H1 (cell line): ENCODE data around the gene DCDC1. TPM values are rescaled to one million over a fixed set of nuclear protein-coding genes. Genes with fewer than 3 reads are reported as not detected.

Experiments
- CTCF ChIA-PET: fragments of 300-600 bp; sonication (Branson Sonifier 250); formaldehyde crosslinking; loops from one replicate; lab custom pipeline; 2021; ENCODE audit not compliant: partially characterized antibody; lab: Charles Lee
- POLR2A ChIA-PET: fragments of 300-600 bp; sonication (Branson Sonifier 250); formaldehyde crosslinking; loops from one replicate; lab custom pipeline; 2021; ENCODE audit warnings: inconsistent platforms; ENCODE audit not compliant: partially characterized antibody; lab: Charles Lee
- DNase-seq, 2 experiments: peaks; one replicate each; pipeline versions ENCODE4 v3.0.0 to v3.0.0-alpha.2; 2010 to 2022; ENCODE audit warnings: low spot score in 2 of 2, low read depth in 1 of 2, mixed read lengths in 1 of 2
- FAIRE-seq: peaks from 2 replicates; lab custom pipeline; 2011; peaks lifted over from hg19 to GRCh38; lab: Jason Lieb, UNC
- H2AFZ ChIP-seq: 2 replicates; pipeline ENCODE4 v1.8.1; 2012; ENCODE audit warnings: low read length, inconsistent platforms
- H2AK5ac ChIP-seq: 2 replicates; pipeline ENCODE4 v1.6.1; 2013; ENCODE audit warnings: low read depth, low read length
- H2BK120ac ChIP-seq: replicated peaks from 2 replicates; pipeline ENCODE3; 2013; ENCODE audit warnings: low read depth, low read length, inconsistent platforms
- H2BK12ac ChIP-seq: 2 replicates; pipeline ENCODE4 v1.6.1; 2013; ENCODE audit warnings: low read depth, low read length
- H2BK15ac ChIP-seq: 2 replicates; pipeline ENCODE4 v1.6.1; 2013; ENCODE audit warnings: low read length
- H2BK20ac ChIP-seq: 2 replicates; pipeline ENCODE4 v1.6.1; 2013; ENCODE audit warnings: low read length
- H2BK5ac ChIP-seq: 2 replicates; pipeline ENCODE4 v1.6.1; 2013; ENCODE audit warnings: low read depth, low read length
- H3K14ac ChIP-seq: 2 replicates; pipeline ENCODE4 v1.6.1; 2013; ENCODE audit warnings: inconsistent platforms; ENCODE audit not compliant: insufficient read length
- H3K18ac ChIP-seq: 2 replicates; pipeline ENCODE4 v1.6.1; 2013; ENCODE audit warnings: low read length; ENCODE audit errors: extremely low read depth
- H3K23ac ChIP-seq: 2 replicates; pipeline ENCODE4 v1.6.1; 2013; ENCODE audit warnings: inconsistent platforms; ENCODE audit not compliant: insufficient read length
- H3K23me2 ChIP-seq: 2 replicates; pipeline ENCODE4 v1.6.1; 2013; ENCODE audit warnings: low read depth, low read length
- H3K27ac ChIP-seq: 2 replicates; pipeline ENCODE4 v1.6.1; 2011; ENCODE audit warnings: low read depth, low read length, inconsistent platforms
- H3K27me3 ChIP-seq, 4 experiments: replicated peaks in 1 of 4; 1 replicate in 1 of 4; 2 replicates in 3 of 4; pipeline versions ENCODE4 v1.6.1 to v1.8.1; 2011 to 2013; ENCODE audit warnings: low read length in 3 of 4, mild to moderate bottlenecking in 3 of 4, inconsistent platforms in 2 of 4, mixed read lengths in 2 of 4, moderate library complexity in 1 of 4; ENCODE audit not compliant: control insufficient read depth in 3 of 4, insufficient read depth in 3 of 4; ENCODE audit errors: extremely low read depth in 1 of 4
- H3K36me3 ChIP-seq, 4 experiments: 2 replicates each; pipeline versions ENCODE4 v1.6.1 to v1.8.1; 2011 to 2013; ENCODE audit warnings: mild to moderate bottlenecking in 4 of 4, low read length in 3 of 4, moderate library complexity in 2 of 4, control low read depth in 1 of 4, inconsistent platforms in 1 of 4; ENCODE audit not compliant: insufficient read depth in 4 of 4, control insufficient read depth in 2 of 4
- H3K4ac ChIP-seq: replicated peaks from 2 replicates; pipeline ENCODE3; 2013; ENCODE audit warnings: low read length, low read depth, mixed read lengths, inconsistent platforms; ENCODE audit not compliant: insufficient read length
- H3K4me1 ChIP-seq, 4 experiments: replicated peaks in 1 of 4; 1 replicate in 1 of 4; 2 replicates in 3 of 4; pipeline versions ENCODE4 v1.6.1 to v1.8.1; 2011 to 2013; ENCODE audit warnings: low read length in 3 of 4, inconsistent platforms in 2 of 4, mixed read lengths in 1 of 4; ENCODE audit not compliant: insufficient read depth in 4 of 4, control insufficient read depth in 3 of 4
- H3K4me2 ChIP-seq, 2 experiments: 2 replicates each; pipeline versions ENCODE4 v1.6.1 to v1.8.1; 2011 to 2013; ENCODE audit warnings: low read depth in 2 of 2, low read length in 2 of 2, control low read depth in 1 of 2, inconsistent platforms in 1 of 2, mild to moderate bottlenecking in 1 of 2; ENCODE audit not compliant: insufficient read depth in 1 of 2
- H3K4me3 ChIP-seq, 4 experiments: fragments of 200-600, 300-600 bp in 1 of 4; sonication (generic), shearing (Covaris generic), sonication (Bioruptor Twin) in 1 of 4; 2 replicates each; pipeline versions ENCODE4 v1.5.1 to v1.8.1; 2011 to 2016; ENCODE audit warnings: low read length in 4 of 4, low read depth in 3 of 4, control low read depth in 2 of 4, inconsistent platforms in 2 of 4, mild to moderate bottlenecking in 2 of 4, mixed read lengths in 1 of 4, moderate library complexity in 1 of 4; ENCODE audit not compliant: insufficient read depth in 2 of 4; ENCODE audit errors: extremely low read depth in 1 of 4
- H3K56ac ChIP-seq: replicated peaks from 2 replicates; pipeline ENCODE3; 2013; ENCODE audit warnings: low read depth, mild to moderate bottlenecking, mixed read lengths, low read length, inconsistent platforms; ENCODE audit not compliant: insufficient read length
- H3K79me1 ChIP-seq: 2 replicates; pipeline ENCODE4 v1.6.1; 2013; ENCODE audit warnings: low read depth, low read length, control low read depth
- H3K79me2 ChIP-seq, 2 experiments: 2 replicates each; pipeline versions ENCODE4 v1.6.1 to v1.8.1; 2012 to 2013; ENCODE audit warnings: low read length in 2 of 2, mild to moderate bottlenecking in 2 of 2, inconsistent platforms in 1 of 2; ENCODE audit not compliant: insufficient read depth in 2 of 2, control insufficient read depth in 1 of 2
- H3K9ac ChIP-seq, 4 experiments: replicated peaks in 1 of 4; 1 replicate in 1 of 4; 2 replicates in 3 of 4; pipeline versions ENCODE4 v1.6.1 to v1.8.1; 2011 to 2013; ENCODE audit warnings: low read depth in 3 of 4, low read length in 3 of 4, control low read depth in 2 of 4, mild to moderate bottlenecking in 2 of 4, moderate library complexity in 2 of 4, inconsistent platforms in 1 of 4; ENCODE audit errors: extremely low read depth in 1 of 4
- H3K9me3 ChIP-seq, 2 experiments: 2 replicates each; pipeline versions ENCODE4 v1.6.1 to v1.8.1; 2012 to 2013; ENCODE audit warnings: mild to moderate bottlenecking in 2 of 2, moderate library complexity in 2 of 2, control low read depth in 1 of 2, inconsistent platforms in 1 of 2, low read depth in 1 of 2, low read length in 1 of 2, mixed read lengths in 1 of 2; ENCODE audit not compliant: insufficient read depth in 2 of 2
- H4K20me1 ChIP-seq, 2 experiments: replicated peaks in 1 of 2; 2 replicates each; pipeline versions ENCODE3 to v1.8.1; 2011 to 2013; ENCODE audit warnings: inconsistent platforms in 2 of 2, low read length in 2 of 2, mild to moderate bottlenecking in 1 of 2; ENCODE audit not compliant: insufficient read depth in 2 of 2, control insufficient read depth in 1 of 2
- H4K5ac ChIP-seq: 2 replicates; pipeline ENCODE4 v1.6.1; 2013; ENCODE audit warnings: low read length, low read depth, mixed read lengths, inconsistent platforms; ENCODE audit not compliant: insufficient read length
- H4K8ac ChIP-seq: 2 replicates; pipeline ENCODE4 v1.8.0; 2013; ENCODE audit warnings: mild to moderate bottlenecking, moderate library complexity, low read length, inconsistent platforms; ENCODE audit not compliant: insufficient read depth; ENCODE audit errors: extremely low read depth
- H4K91ac ChIP-seq: replicated peaks from 2 replicates; pipeline ENCODE3; 2013; ENCODE audit warnings: low read length, mixed read lengths, inconsistent platforms; ENCODE audit not compliant: insufficient read length
- BACH1 ChIP-seq: IDR thresholded peaks from 2 replicates; pipeline ENCODE4 v1.6.1; 2012; ENCODE audit warnings: low read length, improper control_type of control experiment
- BRCA1 ChIP-seq: IDR thresholded peaks from 2 replicates; pipeline ENCODE4 v1.6.1; 2012; ENCODE audit warnings: low read depth, low read length, improper control_type of control experiment
- CHD2 ChIP-seq: IDR thresholded peaks from 2 replicates; pipeline ENCODE4 v1.6.1; 2012; ENCODE audit warnings: low read length, improper control_type of control experiment
- GABPA ChIP-seq: IDR thresholded peaks from 2 replicates; pipeline ENCODE4 v1.6.1; 2011; ENCODE audit warnings: mild to moderate bottlenecking, low read length, moderate library complexity, borderline replicate concordance; ENCODE audit not compliant: insufficient read depth
- MAFK ChIP-seq: IDR thresholded peaks from 2 replicates; pipeline ENCODE4 v1.6.1; 2012; ENCODE audit warnings: low read depth, mild to moderate bottlenecking, improper control_type of control experiment, low read length
- RAD21 ChIP-seq, 2 experiments: IDR thresholded peaks in 1 of 2; conservative IDR thresholded peaks in 1 of 2; 2 replicates each; pipeline ENCODE4 v1.6.1; 2011; ENCODE audit warnings: low read depth in 2 of 2, low read length in 2 of 2, improper control_type of control experiment in 1 of 2, inconsistent platforms in 1 of 2, mild to moderate bottlenecking in 1 of 2, moderate library complexity in 1 of 2
- RFX5 ChIP-seq: IDR thresholded peaks from 2 replicates; pipeline ENCODE4 v1.6.1; 2011; ENCODE audit warnings: low read depth, low read length, improper control_type of control experiment, borderline replicate concordance
- SIN3A ChIP-seq, 2 experiments: IDR thresholded peaks in 1 of 2; conservative IDR thresholded peaks in 1 of 2; 2 replicates each; pipeline ENCODE4 v1.6.1; 2011 to 2012; ENCODE audit warnings: low read length in 2 of 2, improper control_type of control experiment in 1 of 2, low read depth in 1 of 2, mild to moderate bottlenecking in 1 of 2
- SIX5 ChIP-seq: IDR thresholded peaks from 2 replicates; pipeline ENCODE4 v1.6.1; 2011; ENCODE audit warnings: mild to moderate bottlenecking, low read depth, low read length
- SRF ChIP-seq: IDR thresholded peaks from 2 replicates; pipeline ENCODE4 v1.6.1; 2011; ENCODE audit warnings: mild to moderate bottlenecking, low read depth, low read length, moderate library complexity
- SUZ12 ChIP-seq: fragments of 200-600 bp; sonication (generic); IDR thresholded peaks from 2 replicates; pipeline ENCODE4 v1.6.1; 2012; ENCODE audit warnings: mild to moderate bottlenecking, inconsistent platforms, low read length, moderate library complexity, mixed read lengths
- TAF1 ChIP-seq: IDR thresholded peaks from 2 replicates; pipeline ENCODE4 v1.6.1; 2011; ENCODE audit warnings: mild to moderate bottlenecking, low read depth, low read length
- USF2 ChIP-seq: IDR thresholded peaks from 2 replicates; pipeline ENCODE4 v1.6.1; 2011; ENCODE audit warnings: low read length, improper control_type of control experiment
- WGBS, 2 experiments: shearing (Covaris generic) in 1 of 2; methylation state at CpG; one replicate each; pipeline versions ENCODE4 v1.1.6 to v1.1.7; 2013 to 2015; ENCODE audit warnings: low lambda C conversion rate in 2 of 2, mixed read lengths in 2 of 2, inconsistent platforms in 1 of 2, low coverage in 1 of 2, missing lambda C conversion rate in 1 of 2; ENCODE audit not compliant: insufficient replicate concordance in 2 of 2, insufficient coverage in 1 of 2, insufficient read length in 1 of 2; ENCODE audit errors: extremely low coverage in 1 of 2, missing lambda C conversion rate in 1 of 2; 5-methylcytosine and 5-hydroxymethylcytosine counted together
- polyA plus RNA-seq, 7 experiments: library from polyadenylated mRNA; depleted of rRNA in 3 of 7; stranded (reverse) in 5 of 7; unstranded in 2 of 7; fragments of >200 nt in 5 of 7; fragments of 200-250 nt in 2 of 7; gene quantifications; 1 replicate in 5 of 7; 2 replicates in 1 of 7; 4 replicates in 1 of 7; pipeline versions ENCODE4 v1.2.1 to v1.2.3, GENCODE V29; 2011 to 2013; ENCODE audit warnings: missing spikeins in 2 of 7, mixed read lengths in 2 of 7
- total RNA-seq: library from RNA; stranded (reverse); fragmentation: NEBNext Ultra II Directional; extraction: Animal tissue kit (Norgen Biotek cat#: 25700); gene quantifications from 2 replicates; pipeline ENCODE4 v1.2.1, GENCODE V29; 2021

DCDC1 gene
- total and polyA plus RNA-seq, 2 of the 8 experiments (the other 6 are each of a cell fraction or from before 2014, with no cell fraction given), result 0.15 to 0.56 TPM

- no peak overlapping the region for H2AK5ac ChIP-seq
- no peak overlapping the region for H3K14ac ChIP-seq
- no peak overlapping the region for H2BK120ac ChIP-seq
- H4K91ac ChIP-seq, result no peak overlapping the region
- H2BK5ac ChIP-seq, result no peak overlapping the region
- H4K5ac ChIP-seq, result no peak overlapping the region
- H3K79me1 ChIP-seq, result no peaks in the 10 kb centered on the region
- no peaks in the 10 kb centered on the region for H3K27me3 ChIP-seq
- no peak overlapping the region; the same call in 1 of the 2 replicates for H2AFZ ChIP-seq
- H3K56ac ChIP-seq, result no peak overlapping the region
- TF ChIP-seq SIX5 (no peak), SIN3A (conservative IDR thresholded peaks at IDR 0.05 in 1 of 2, IDR thresholded peaks at IDR 0.05 in 1 of 2; ENCODE audit: low read depth in 1 of 2, low read length in 2 of 2) (no peak), SUZ12 (no peak), SRF (no peak), BRCA1 (no peak), USF2 (no peak), GABPA (no peak), RFX5 (no peak), RAD21 (IDR thresholded peaks at IDR 0.05 in 1 of 2, conservative IDR thresholded peaks at IDR 0.05 in 1 of 2; ENCODE audit: low read depth in 2 of 2, low read length in 2 of 2) (no peak), MAFK (no peak), TAF1 (no peak), BACH1 (no peak), CHD2 (no peak)
- TF ChIP-seq, all 59 proteins: peak for 0
- no peaks in the 10 kb centered on the region for H3K79me2 ChIP-seq
- H4K20me1 ChIP-seq, result no peaks in the 10 kb centered on the region
- H3K4me2 ChIP-seq, result no peak overlapping the region
- no peak overlapping the region for H3K23ac ChIP-seq
- no peak overlapping the region for H4K8ac ChIP-seq
- H3K36me3 ChIP-seq, result no peaks in the 10 kb centered on the region
- FAIRE-seq (no peak), DNase-seq (no peak)
- no peak overlapping the region for H2BK20ac ChIP-seq
- no peak overlapping the region for H3K4ac ChIP-seq
- no peaks in the 10 kb centered on the region for H3K4me1 ChIP-seq
- H3K9me3 ChIP-seq, result 0 out of 4 replicates have a peak, but pooled peaks cover 0 to 5% of the 10 kb centered on the region in 2 experiments
- no peak overlapping the region for H3K9ac ChIP-seq
- 100% methylated on average over 1 of the region's 1 CpG; no CpG with 5 or more reads in 1 of the 2 experiments for WGBS, 2 experiments
- ChIA-PET POLR2A (no interaction called here), CTCF (interaction anchor here (0.8 kb wide), 1 partner anchor 12 kb away, joined by 5 read pairs; no protein-coding TSS in a partner anchor)
- no peaks in the 10 kb centered on the region for H3K23me2 ChIP-seq
- no peak overlapping the region for H3K27ac ChIP-seq
- H3K4me3 ChIP-seq, result no peak overlapping the region
- H2BK12ac ChIP-seq, result no peak overlapping the region
- no peak overlapping the region for H3K18ac ChIP-seq
- H2BK15ac ChIP-seq, result no peak overlapping the region
Measured at GRCh38 chr11:30832831-30833230, 536.7 kb downstream of the DCDC1 start.
